Non-pigmented ciliary epithelial cell (primary cell): ENCODE data around the gene VANGL2.

Experiments used
- DNase-seq: peaks from one replicate; pipeline ENCODE4 v3.0.0-alpha.2; 2010; ENCODE audit warnings: low read depth

VANGL2 gene

DNA sequence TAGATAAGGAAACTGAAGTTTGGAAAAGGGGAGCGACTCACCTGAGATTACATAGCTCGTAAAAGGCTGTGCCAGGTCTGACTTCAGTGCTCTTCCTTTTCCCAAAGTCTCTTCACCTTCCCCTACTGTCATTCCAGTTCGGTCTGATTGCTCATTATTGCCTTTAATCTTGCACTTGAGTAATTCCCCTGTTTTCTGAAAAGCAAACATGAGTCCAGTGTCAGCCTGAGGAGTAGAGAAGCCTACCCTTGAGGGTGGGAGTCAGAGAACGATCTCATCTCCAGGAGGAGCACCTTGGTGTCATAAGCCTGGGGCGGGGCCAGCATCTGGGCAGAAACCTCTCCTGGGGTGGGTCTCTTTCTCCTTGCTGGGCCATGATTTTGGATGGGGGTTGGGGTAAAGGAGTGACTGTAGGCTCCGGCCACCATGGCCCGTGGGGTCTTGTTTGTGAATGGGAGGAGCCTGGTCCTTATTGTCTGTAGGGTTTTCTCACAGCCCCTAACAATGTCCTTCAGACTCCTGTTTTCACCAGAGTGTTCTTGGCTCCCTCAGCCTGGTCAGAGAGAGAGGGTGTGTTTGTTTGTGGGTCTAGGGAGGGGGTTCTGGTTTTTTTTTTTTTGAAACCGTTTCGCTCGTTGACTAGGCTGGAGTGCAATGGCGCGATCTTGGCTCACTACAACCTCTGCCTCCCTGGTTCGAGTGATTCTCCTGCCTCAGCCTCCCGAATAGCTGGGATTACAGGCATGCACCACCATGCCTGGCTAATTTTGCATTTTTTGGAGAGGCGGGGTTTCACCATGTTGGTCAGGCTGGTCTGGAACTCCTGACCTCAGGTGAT lies 6.0 kb downstream of the VANGL2 start:
- DNase-seq: no peak

DNA sequence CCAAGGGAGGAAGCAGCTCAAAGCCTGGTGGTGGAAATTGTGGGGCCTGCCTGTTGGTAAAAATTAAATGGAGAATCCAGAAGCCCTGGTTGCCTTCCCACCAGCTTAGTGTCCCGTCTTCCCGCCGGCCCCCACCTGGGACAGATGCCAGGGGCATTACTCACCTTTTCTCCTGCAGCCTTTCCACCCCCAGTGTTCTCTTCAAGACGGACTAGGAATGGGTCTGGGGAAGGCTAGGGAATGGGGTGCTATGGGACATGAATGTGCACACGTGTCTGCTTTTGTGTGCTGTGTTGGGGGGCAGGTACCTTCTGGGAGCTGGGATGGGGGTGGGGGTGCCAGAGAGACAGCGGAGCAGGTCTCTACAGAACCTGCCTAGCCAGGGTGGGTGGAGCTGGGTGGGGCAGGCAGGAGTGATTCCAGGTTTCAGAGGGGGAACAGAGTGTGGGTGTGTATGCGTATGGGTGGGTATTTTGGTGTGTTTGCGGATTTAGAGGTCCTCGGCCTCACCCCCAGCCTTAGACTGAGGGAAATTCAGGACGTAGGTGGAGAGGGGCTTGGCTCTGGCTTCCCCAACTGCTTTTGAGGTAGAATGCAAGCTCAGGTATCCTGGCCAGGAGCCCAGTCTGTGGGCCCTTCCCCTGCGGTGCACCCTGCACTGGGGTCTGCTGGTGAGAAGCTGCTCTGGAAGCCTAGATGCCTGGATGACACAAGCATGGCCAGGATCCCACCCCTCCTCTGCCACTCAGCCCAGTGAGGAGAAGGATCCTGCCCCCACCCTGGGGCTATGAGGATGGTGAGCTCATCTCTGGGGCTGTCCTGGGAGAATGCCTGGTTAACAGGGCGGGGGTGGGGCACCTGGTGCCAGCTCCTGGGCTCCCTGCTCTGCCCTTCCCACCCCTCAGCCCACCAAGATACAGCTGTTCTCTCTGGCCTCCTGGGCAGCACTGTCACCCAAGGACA lies 7.8 kb downstream of the VANGL2 start:
- no peak for DNase-seq

DNA sequence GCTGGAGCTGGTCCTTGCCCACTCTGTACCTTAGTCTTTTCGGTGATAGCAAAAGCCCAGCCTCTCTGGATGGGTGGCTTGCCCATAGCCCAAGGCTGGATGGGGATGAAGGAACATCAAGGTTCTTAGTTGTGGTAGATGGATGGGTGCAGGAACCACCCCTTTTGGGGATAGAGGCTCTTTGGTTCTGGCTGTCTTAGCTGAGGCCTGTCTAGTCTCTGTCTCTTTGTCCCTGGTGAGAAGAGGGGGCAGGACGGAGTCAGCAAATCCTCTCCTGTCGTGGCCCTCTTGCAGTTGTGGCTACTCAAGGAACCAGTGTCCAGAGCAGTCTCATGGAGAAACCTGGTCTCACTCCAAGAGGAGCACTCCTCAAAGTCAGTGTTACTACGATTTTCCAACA lies 8.5 kb downstream of the VANGL2 start:
- DNase-seq: no peak

DNA sequence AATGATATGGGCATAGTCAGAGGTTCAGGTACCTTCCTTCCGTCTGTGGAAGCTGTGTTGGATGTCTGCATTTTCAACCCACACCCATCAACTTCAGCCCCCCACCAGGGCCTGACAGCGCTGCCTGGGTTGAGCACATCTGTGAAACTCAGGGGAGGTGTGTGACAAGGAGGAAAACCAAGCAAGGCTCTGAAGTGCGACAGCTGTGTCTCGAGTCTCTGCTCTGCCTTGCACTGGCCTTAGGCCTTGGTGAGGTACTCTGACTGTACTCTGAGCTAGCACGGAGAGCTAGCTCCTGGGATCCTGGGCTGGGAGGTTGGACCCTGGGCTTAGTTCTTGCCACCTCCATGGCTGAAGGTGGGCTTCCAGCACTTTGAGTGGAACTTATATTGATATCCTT lies 9.1 kb downstream of the VANGL2 start:
- DNase-seq: no peak

DNA sequence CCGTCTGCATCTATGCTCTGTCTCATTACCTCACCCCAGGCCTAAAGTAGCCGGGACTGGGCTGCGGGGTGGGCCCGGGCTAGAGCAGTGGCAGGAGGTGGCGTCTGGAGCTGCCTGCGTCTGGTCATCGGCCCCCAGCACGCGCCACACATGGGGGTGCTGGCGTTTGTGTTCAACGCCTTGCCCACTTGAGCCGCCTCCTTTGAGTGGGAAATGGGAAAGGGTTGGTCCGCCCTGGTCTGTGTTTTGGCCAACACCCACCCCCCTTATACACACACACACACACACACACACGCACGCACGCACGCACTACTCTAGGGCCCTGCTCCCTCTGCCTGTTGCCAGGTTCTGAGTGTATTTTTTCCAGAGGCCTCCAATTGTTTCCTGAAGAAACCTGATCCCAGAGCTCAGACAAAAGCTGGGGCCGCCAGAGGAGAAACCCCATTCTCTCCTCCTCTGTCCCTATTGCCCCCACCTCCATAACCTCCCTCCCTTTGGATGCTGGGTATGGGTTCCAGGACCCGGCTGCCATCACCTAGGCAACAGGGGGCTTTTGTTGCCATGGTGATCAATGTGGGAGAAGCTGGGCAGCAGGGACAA lies 10.1 kb downstream of the VANGL2 start:
- no peak for DNase-seq

DNA sequence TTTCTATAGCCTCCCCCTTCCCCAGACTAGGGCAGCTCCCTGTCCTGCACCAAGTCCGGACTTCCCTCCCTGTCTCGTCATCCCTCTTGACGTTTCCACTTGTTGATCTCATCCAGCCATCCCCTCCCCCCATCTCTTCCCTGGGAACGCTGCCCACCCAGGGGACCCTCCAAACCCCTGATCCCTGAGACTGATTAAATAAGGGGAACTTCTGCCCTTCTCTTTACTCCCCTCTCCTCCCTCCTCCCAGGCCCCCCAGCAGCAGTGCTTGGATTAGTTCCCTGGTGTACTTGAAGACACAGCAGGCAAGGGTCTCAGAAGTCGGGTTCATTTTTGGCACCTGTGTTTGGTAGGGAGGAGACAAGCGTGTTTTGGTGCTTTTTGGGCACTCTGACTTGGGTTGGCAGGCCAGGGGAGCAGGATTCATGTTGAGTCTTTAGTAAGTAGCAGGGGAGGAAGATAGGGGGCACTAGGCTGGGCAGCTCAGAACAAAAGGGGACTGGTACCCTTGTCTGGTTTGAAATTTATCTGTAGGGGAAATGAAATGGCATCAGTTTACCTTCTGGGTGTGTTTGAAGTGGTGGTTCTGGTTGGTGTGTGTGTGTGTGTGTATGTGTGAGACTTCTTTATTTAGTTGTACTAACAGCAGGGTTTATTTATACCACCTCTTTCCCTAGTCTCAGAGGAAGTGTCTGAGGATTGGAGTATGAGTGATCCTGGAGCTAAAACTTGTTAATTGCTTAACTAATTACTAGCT lies 11.1 kb downstream of the VANGL2 start:
- DNase-seq: no peak

DNA sequence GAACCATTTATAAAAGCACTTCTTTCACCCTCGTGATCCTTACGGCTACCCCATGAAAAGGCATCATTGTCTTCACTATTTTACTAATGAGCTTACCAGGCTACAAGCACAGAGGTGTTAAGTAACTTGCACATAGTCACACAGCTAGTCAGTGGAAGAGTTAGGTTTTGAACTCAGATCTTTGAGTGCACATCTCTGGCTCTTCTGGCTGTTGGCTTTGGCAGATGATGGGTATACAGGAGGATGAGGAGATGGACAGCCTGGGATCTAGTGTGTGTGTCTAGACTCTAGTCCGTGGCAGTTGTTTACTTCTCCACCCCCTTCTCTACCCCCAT lies 11.6 kb downstream of the VANGL2 start:
- no peak for DNase-seq

DNA sequence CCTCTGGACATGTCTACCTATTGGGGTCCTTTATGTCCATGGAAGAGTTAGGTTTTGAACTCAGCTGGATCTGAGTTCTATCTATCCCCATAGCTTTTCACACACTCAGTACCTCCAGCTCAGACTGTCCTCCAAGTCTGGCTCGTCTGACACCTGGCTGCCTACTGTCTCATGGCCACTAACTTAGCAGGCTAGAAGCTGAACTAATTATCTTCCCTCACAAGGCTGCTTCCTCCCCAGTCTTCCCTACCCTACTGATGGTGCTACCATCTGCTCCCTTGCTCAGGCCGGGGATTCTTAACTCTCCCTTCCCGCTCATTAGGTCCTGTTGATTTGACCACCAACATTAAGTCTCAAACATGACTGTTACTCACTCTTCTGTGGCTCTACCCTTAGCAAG lies 13.4 kb downstream of the VANGL2 start:
- no peak for DNase-seq

DNA sequence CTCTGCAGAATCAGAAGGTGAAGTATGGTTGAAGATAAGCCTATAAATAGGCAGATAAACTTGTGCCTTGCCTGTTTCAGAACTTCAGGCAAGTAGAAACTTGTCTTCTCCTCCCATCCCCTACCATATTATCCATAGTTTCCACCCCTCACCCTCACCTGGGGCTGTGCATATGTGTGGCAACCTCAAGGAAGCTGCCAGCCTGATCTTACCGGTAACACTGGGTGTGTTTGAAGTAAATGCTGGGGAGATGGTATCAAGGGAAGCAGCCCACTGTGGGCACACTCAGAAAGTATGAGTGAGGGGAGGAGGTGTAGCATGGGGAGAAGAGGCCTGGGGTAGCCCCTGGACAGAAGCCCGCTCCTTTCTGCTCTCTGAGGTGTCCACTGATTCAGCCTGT lies 14.5 kb downstream of the VANGL2 start:
- no peak for DNase-seq

DNA sequence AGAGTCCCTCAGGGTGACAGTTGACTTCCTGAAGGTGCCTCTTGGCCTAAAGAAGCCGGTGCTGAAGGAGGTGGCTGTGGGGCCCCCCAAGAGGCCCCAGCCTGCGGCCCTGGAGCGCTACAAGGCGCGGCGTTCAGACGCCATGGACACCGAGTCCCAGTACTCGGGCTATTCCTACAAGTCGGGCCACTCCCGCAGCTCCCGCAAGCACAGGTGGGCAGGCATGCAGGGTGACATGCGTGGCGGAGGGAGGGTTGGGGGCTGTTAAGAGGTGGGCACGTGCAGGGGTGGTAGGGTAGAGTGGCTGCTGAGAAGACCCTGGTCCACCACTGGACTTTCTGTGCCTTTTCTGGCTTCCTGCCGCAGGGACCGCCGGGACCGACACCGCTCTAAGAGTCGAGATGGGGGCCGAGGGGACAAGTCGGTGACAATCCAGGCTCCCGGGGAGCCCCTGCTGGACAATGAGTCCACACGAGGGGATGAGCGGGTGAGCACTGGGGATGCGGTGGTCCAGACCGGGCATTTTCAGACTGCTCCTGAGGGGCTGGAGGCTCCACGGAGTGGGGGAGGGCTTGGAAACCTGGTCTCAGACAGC lies 15.4 kb downstream of the VANGL2 start:
- DNase-seq: no peak

DNA sequence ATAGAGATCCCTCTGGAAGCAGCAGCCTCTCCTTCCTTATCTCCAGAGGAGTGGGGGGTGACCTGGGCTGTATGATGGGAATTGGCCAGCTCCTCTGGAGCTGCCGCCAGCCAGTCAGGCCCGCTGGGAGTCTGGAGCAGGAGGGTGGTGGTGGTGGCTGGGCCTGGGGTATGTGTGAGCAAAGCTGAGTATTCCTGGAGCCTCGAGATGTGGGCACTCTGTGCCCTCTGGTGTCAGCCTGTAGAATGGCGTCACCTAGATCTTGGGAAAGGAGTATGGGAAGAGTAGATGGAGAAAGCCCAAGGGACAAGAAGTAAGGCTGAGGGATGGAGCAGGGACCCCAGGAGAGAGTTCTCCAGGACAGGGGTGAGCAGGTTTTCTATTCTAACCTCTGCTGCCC lies 16.0 kb downstream of the VANGL2 start:
- no peak for DNase-seq

DNA sequence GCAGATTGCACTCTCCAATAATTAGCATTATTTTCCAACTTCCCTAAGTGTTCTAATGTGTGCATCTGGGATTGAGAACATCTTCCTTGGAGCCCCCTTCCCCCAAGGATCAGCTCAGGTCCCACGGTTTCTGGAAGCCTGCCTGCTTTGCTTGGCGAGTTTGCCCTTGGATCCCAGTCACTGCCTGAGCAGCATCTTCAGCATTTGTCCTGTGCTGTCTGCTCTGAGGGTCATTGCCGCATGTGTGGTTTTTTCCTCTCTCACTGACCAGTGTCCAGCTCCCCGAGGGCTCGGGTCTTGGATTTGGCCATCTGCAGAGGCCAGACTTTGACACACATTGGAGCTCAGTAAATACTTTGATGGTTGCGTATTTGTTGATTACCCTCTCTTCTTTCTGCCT lies 18.1 kb downstream of the VANGL2 start:
- DNase-seq: no peak

DNA sequence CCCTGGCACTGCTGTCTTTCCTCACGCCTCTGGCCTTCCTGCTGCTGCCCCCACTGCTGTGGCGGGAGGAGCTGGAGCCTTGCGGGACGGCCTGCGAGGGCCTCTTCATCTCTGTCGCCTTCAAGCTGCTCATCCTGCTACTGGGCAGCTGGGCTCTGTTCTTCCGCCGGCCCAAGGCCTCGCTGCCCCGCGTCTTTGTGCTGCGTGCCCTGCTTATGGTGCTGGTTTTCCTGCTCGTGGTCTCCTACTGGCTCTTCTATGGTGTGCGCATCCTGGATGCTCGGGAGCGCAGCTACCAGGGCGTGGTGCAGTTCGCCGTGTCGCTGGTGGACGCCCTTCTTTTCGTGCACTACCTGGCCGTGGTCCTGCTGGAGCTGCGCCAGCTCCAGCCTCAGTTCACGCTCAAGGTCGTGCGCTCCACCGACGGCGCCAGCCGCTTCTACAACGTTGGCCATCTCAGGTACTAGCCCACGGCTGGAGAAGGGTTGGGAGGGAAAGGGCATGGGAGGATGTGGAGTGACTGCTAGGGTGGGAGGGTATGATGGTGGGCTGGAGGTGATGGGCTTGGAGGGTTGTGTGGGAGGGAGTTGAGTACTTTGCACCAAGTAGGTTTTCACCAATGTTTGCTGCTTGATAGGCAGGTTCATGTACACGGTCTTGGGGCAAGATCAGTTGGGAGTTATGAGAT lies 18.9 kb downstream of the VANGL2 start:
- no peak for DNase-seq

DNA sequence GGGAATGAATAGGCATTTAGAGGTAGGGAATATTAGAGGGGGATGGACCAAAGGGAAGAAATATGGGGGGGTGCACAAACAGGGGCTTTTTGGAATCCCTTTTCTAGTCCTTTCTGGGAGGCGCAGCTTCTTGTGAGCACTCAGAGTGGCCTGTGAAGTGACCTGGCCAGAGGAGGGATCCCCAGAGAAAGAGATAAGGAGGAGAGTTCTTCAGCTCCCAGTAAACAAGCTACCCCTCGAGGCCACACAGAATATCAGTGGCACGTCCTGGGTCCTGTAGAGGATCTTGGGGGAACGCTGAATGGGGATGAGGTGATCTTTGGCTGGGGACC lies 19.4 kb downstream of the VANGL2 start:
- no peak for DNase-seq

DNA sequence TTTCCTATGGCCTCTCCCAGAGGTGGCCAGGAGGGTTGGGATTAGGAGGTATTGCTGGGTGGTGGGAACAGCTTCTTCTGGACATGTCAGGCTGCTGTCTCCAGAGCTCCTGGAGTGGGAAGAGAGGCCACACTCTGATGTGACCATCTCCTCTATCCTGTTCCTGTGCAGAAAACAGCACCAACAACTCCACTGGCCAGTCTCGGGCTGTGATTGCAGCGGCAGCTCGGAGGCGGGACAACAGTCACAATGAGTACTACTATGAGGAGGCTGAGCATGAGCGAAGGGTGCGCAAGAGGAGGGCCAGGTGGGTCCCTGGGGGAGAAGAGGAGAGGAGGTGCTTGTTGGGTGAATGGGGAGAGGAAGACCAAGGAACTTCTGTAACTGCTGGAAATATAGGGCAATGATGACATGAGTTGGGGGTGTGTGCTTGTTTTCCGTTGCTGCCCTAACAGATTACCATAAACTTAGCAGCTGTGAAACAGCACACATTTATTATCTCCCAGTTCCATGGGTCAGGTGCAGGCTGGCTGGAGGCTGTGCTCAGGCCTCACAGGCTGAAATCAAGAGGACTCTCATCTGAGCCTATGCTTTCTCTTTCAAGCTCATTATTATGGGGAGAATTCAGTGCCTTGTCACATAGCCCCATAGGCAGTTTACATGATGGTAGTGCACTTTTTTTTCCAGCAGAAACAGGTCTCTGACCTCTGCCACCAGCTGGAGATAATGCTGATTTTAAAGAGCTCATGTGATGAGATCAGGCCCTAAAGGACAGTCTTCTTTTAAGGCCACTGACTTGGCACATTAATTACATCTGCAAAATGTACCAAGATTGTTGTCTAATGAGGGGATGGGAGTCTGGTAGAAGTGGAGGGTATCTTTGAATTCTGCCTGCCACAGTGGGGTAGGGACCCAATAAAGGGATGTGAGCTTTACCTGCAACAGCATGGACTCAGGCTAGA lies 20.8 kb downstream of the VANGL2 start:
- DNase-seq: no peak

DNA sequence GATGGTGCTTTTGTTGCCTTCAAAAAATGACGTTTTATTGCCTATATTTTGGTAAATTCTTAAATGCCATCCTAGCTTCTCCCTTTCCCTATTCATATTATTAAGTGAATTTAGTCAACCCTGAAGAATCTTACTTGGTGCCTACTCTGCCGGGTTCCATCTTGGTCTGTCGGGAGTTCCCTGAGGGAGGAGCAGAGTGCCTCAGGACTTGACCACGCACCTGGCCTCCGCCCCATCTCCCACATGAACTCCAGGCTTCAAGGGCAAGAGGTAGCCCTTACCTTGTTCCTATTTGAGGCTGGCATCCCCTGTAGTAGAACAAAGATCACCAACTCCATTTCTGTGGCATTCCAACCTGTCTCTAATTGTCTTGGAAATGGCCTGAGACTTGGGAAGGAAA lies 21.5 kb downstream of the VANGL2 start:
- no peak for DNase-seq

DNA sequence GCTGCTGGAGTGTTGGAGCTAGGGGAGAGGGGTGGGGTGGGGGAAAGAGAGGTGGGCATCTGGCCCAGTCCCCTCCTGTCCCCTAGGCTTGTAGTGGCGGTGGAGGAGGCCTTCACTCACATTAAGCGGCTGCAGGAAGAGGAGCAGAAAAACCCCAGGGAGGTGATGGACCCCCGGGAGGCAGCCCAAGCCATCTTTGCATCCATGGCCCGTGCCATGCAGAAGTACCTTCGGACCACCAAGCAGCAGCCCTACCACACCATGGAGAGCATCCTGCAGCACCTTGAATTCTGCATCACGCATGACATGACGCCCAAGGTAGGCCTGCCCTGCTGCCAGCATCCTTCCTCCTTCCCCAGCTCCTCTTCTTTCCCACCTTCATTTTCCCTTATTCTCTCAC lies 23.6 kb downstream of the VANGL2 start:
- DNase-seq: no peak

DNA sequence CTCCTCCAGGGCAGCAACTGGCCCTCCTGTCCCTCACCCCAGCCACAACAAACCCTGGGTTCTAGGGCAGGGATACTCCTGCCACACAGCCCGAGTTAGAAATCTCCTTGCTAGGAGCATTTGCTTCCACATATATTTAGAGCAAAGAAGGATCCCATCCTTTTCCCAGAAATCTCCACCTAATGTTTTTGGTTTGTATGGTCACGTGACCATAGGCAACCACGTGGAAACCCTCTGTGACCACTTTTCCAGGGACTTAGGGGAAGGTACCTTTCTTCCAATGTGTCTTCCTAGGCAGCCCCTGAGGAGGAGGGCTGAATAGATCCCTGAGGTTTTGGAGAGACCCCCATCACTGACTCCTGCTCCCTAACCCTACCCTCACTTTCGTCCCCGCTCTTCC lies 25.5 kb downstream of the VANGL2 start:
- DNase-seq: no peak

DNA sequence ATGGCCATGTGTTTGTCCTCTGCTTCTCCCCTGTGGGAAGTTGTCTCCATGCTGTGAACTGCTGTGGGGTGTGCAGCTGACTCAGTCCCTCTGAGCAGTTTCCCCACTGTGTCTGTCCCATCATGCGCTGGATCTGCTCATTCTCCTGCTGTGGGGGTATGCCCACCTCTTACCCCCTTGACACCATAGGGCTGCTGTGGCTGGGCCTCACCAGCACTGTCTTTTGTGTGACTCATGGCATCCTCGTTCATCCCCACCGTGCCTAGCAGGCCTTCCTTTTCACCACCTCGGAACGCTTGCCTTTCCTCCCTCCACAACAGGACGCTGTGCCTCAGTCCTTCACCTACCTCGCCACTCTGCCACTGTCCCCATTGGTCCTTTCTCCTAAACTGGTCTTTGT lies 27.3 kb downstream of the VANGL2 start:
- DNase-seq: no peak

DNA sequence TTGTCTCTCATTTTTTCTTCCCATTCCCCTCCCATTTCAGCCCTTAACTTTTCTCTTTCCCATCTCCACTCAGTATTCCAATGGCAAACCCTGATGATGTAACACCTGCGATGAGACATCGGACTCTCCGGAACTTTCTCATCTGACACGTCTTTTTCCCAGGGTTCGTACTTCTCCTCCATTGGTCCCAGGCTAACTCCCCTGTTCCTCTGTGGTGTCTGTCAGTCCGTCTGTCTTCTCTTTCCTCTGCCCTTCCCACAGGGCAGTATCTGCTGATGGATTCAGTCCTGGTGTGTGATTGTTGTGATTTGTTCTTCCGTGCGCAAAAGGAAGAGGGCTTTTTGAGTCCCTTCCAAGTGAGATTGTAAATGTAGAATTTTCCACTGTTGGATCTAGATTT lies 27.7 kb downstream of the VANGL2 start:
- no peak for DNase-seq
